Measurements from ENCODE around the gene SOD1.
"Not testable (repeated sequence)": the region's sequence is repeated elsewhere in the genome, so short reads cannot be mapped to it uniquely, and the experiment has no call there.

SOD1 gene

GRCh38 chr21:31654821-31655580 lies 4.5 kb upstream of the SOD1 start:
- DNase-seq (ENCODE audit: low read depth) = not testable (repeated sequence)

- no peak for DNase-seq (ENCODE audit: low read depth)
Measured at GRCh38 chr21:31656199-31657095, 3.0 kb upstream of the SOD1 start.

DNA sequence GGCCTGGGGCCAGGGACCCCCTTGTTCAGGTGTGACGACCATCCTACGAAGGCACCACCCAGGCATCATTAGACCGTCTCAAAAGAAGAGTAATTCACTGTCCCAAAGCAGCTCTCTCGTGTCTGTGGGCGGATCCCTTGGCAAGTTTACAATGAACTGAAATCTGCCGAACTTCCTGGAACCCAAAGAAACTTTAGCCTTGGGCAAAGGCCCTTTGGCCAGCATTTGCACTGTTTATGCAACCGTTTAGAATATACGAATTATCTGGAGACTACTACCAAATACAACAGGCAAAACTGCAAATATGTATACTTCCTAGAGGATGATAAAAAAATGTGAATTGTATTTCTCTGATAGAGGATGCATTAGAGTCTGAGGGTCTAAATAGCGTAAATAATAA lies 1.4 kb upstream of the SOD1 start:
- DNase-seq (ENCODE audit: low read depth) = no peak

DNA sequence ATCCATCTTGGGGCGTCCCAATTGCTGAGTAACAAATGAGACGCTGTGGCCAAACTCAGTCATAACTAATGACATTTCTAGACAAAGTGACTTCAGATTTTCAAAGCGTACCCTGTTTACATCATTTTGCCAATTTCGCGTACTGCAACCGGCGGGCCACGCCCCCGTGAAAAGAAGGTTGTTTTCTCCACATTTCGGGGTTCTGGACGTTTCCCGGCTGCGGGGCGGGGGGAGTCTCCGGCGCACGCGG lies 282 bp upstream of the SOD1 start:
- no peak for DNase-seq (ENCODE audit: low read depth)

DNA sequence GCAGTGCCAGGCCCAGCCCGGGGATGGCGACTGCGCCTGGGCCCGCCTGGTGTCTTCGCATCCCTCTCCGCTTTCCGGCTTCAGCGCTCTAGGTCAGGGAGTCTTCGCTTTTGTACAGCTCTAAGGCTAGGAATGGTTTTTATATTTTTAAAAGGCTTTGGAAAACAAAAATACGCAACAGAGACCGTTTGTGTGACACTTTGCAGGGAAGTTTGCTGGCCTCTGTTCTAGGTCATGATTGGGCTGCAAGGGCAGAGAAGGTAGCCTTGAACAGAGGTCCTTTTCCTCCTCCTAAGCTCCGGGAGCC lies 719 bp downstream of the SOD1 start:
- no peak for DNase-seq (ENCODE audit: low read depth)

DNA sequence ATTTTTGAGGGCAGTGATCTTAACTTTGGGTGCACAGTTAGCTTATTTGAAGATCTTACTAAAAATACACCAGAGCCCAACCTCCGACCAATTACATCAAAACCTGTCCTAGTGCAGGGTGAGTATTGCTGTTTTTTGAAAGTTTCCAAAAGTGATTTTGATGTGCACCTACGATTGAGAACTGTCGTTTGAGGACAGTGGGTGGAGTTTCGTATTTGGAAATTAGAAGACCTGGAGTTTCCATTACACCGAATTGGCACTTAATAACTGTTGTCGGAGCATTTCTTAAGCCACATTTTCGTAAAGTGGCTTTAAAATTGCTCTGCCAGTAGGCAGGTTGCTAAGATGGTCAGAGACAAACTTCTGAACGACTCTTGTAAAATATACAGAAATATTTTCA lies 1.1 kb downstream of the SOD1 start:
- DNase-seq (ENCODE audit: low read depth) = no peak

DNA sequence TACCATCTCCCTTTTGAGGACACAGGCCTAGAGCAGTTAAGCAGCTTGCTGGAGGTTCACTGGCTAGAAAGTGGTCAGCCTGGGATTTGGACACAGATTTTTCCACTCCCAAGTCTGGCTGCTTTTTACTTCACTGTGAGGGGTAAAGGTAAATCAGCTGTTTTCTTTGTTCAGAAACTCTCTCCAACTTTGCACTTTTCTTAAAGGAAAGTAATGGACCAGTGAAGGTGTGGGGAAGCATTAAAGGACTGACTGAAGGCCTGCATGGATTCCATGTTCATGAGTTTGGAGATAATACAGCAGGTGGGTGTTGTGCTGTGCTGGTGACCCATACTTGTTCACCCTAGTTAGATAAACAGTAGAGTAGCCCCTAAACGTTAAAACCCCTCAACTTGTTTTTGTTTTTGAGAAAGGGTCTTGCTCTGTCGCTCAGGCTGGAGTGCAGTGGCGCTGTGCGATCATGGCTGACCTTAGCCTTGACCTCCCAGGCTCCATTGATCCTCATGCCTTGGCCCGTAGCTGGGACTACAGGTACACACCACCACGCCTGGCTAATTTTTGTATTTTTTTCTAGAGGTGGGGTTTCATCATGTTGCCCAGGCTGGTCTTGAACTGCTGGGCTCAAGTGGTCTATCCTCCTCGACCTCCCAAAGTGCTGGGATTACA lies 4.2 kb downstream of the SOD1 start:
- no peak for DNase-seq (ENCODE audit: low read depth)

DNA sequence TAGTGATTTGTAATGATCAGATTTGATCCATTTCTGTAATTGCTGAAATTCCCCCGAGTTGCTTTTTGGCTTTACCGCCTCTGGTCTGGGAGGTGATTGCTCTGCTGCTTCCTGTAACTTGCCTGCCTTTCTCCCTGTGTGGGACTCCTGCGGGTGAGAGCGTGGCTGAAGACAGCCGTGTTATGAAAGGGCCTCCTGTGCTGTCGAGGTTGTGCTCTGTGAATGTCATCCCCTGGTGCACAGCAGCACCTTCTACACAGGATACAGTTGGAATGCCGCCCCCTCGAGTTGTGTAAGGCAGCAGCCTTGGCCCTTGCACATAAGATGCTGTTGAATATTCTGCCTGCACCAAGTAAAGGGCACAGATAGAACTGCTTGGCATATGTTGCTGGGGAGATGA lies 5.9 kb downstream of the SOD1 start:
- peak; percentile 55 for DNase-seq (ENCODE audit: low read depth)

DNA sequence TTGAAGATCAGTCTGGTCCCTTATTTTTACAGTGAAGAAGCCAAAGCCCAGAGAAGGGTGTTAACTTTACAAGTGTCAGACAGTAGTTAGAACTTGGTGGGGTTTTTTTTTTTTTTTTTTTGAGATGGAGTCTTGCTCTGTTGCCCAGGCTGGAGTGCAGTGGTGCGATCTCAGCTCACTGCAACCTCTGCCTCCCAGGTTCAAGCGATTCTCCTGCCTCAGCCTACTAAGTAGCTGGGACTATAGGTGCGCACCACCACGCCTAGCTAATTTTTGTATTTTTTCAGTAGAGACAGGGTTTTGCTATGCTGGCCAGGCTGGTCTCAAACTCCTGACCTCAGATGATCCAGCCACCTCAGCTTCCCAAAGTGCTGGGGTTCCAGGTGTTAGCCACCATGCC lies 6.4 kb downstream of the SOD1 start:
- not testable (repeated sequence) for DNase-seq (ENCODE audit: low read depth)

DNA sequence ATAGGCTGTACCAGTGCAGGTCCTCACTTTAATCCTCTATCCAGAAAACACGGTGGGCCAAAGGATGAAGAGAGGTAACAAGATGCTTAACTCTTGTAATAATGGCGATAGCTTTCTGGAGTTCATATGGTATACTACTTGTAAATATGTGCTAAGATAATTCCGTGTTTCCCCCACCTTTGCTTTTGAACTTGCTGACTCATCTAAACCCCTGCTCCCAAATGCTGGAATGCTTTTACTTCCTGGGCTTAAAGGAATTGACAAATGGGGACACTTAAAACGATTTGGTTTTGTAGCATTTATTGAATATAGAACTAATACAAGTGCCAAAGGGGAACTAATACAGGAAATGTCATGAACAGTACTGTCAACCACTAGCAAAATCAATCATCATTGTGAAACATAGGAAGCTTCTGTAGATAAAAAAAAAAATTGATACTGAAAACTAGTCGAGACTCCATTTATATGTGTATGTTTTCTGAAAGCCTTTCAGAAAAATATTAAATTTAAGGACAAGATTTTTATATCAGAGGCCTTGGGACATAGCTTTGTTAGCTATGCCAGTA lies 7.0 kb downstream of the SOD1 start:
- DNase-seq (ENCODE audit: low read depth) = peak; percentile 13

DNA sequence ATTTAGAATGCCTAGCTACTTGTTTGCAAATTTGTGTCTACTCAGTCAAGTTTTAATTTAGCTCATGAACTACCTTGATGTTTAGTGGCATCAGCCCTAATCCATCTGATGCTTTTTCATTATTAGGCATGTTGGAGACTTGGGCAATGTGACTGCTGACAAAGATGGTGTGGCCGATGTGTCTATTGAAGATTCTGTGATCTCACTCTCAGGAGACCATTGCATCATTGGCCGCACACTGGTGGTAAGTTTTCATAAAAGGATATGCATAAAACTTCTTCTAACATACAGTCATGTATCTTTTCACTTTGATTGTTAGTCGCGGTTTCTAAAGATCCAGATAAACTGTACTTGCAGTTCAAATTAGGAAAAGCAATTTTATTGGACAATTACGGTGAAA lies 7.6 kb downstream of the SOD1 start:
- DNase-seq (ENCODE audit: low read depth) = no peak

DNA sequence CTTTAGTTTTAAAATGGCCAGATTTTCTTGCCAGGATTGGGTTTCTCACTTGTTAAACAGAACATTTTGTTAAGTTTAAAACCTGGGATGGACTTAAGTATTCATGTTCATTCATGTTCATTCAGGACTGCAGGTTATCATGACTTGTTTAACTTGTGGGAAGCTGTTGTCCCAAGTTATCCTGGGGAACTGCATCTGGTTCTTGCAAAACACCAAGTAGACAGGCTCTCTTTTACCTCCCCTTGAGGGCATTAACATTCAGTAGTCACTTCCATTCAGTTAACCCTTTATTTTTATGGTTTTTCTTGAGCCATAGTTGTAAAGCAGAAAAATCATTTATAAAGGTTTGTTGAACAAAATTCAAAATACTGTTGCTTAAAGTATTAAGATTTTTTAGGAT lies 8.1 kb downstream of the SOD1 start:
- peak; percentile 24 for DNase-seq (ENCODE audit: low read depth)

- no peak for DNase-seq (ENCODE audit: low read depth)
Measured at GRCh38 chr21:31668651-31669491, 9.4 kb downstream of the SOD1 start.

GRCh38 chr21:31670070-31670469 lies 10.6 kb downstream of the SOD1 start:
- DNase-seq (ENCODE audit: low read depth) = peak; percentile 15

GRCh38 chr21:31671146-31671716 lies 11.7 kb downstream of the SOD1 start:
- DNase-seq (ENCODE audit: low read depth) = no peak

GRCh38 chr21:31671931-31672330 lies 12.4 kb downstream of the SOD1 start:
- no peak for DNase-seq (ENCODE audit: low read depth)

GRCh38 chr21:31673321-31673912 lies 13.9 kb downstream of the SOD1 start:
- DNase-seq (ENCODE audit: low read depth) = no peak

DNA sequence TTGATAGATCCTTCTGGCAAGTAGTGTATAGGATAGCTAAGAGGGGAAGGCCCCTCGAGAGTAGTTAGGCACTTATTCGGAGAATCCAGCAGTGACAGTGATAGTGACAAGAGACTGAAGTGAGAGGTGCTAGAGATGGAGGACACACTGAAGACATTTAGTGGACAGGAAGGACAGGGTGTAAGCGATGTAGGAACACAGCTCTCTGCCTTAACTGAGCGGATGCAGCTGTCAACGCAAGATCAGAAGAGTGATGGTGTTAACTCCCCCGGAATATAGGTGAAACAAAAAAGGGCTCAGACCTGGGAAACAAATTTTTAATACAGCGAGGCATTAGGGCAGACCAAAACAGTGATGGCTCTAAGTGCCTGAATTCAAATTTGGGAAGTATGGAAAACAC lies 15.8 kb downstream of the SOD1 start:
- DNase-seq (ENCODE audit: low read depth) = no peak

DNA sequence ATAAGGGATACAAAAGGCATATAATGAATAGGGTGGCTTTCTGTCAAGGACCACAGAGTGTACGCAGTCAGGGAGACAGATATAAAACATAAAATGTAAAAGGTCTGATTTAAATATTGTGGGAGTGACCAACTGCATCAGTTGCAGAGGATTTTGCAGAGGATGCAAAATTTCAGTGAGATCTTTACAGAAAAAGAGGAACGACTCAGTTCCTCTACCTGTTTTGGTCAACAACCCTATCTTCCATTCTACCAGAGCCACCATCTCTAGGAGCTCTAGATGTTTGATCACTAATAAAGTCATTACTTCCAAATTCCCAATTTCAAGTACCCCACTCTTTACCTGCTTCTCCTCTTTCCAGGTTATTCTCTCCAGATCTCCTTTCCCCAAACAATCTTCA lies 16.5 kb downstream of the SOD1 start:
- no peak for DNase-seq (ENCODE audit: low read depth)

- DNase-seq (ENCODE audit: low read depth) = no peak
Measured at GRCh38 chr21:31677047-31677446, 17.6 kb downstream of the SOD1 start.

GRCh38 chr21:31678478-31678877 lies 19.0 kb downstream of the SOD1 start:
- DNase-seq (ENCODE audit: low read depth) = no peak

Data from amniotic epithelial cell (primary cell).